ENCODE results near the gene TMEM179. TPM values are rescaled to one million over a fixed set of nuclear protein-coding genes. Genes with fewer than 3 reads are reported as not detected.

The TMEM179 gene
- total and polyA plus RNA-seq, 2 of the 8 experiments (the other 6 are each of a cell fraction or from before 2014, with no cell fraction given) = 2.9 to 4.0 TPM

DNA sequence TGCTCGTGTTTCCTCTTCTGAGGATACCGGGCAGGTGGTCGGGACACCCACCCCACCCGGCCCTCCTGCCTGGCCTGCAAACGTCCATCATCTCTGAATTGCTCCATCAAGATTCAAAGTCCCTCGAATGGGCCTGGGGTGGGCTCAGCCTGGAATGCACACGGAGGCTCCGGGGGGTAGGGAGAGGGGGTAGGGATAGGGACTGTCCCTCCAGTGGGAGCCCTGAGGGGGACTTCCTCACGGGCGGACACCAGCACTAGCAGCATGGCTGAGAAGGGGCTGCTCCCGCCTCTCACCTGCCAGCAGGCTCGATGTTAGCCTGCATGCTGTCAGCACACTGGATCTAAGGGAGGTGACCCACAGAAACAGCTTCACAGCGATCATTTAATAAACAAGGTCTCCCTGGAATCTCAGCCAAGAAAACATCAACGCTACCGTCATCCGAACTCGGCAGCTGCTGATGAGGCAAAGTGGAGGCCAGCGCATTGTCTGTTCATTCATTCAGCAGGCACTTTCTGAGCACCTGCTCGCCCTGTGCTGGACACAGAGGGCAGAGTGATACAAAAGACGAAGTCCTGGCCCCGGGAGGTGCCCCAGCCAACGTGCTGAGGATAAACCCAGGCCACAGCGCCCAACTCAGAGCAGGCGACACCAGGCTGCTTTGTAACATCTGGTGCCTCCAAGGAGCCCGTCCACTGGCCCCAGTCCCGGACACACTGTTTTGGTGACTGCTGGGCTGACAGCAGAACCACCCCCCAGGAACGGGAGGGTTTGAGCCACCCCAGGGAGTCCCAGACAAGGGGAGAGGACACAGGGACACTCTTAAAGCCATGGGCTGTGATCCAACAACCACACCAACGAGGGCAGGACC, 6.3 kb downstream of the TMEM179 start:
- H3K27me3 ChIP-seq (replicated peaks in 1 of 4; ENCODE audit: control insufficient read depth in 3 of 4, extremely low read depth in 1 of 4, insufficient read depth in 3 of 4, low read length in 3 of 4) = 0 out of 7 replicates have a peak, but pooled peaks cover 0 to 2% (median 0%) of the 10 kb centered on the region in 4 experiments
- no peaks in the 10 kb centered on the region for H4K20me1 ChIP-seq (replicated peaks in 1 of 2; ENCODE audit: control insufficient read depth in 1 of 2, insufficient read depth in 2 of 2, low read length in 2 of 2)
- no peak overlapping the region for H2AK5ac ChIP-seq (ENCODE audit: low read depth, low read length)
- no peak overlapping the region for H4K8ac ChIP-seq (ENCODE audit: extremely low read depth, insufficient read depth, low read length)
- no peak overlapping the region for H2BK12ac ChIP-seq (ENCODE audit: low read depth, low read length)
- no peak overlapping the region for H2BK5ac ChIP-seq (ENCODE audit: low read depth, low read length)
- H3K4ac ChIP-seq (replicated peaks; ENCODE audit: insufficient read length, low read depth, low read length) = no peak overlapping the region
- H4K91ac ChIP-seq (replicated peaks; ENCODE audit: insufficient read length, low read length) = no peak overlapping the region
- 88% methylated on average over 28 of the region's 28 CpGs; no CpG with 5 or more reads in 1 of the 2 experiments for WGBS, 2 experiments (ENCODE audit: extremely low coverage in 1 of 2, insufficient coverage in 1 of 2, insufficient read length in 1 of 2, insufficient replicate concordance in 2 of 2, low coverage in 1 of 2, low lambda C conversion rate in 2 of 2, missing lambda C conversion rate in 1 of 2)
- H3K36me3 ChIP-seq (ENCODE audit: control insufficient read depth in 2 of 4, insufficient read depth in 4 of 4, low read length in 3 of 4) = no peaks in the 10 kb centered on the region
- H3K56ac ChIP-seq (replicated peaks; ENCODE audit: insufficient read length, low read depth, low read length) = no peak overlapping the region
- no peak overlapping the region for H3K27ac ChIP-seq (ENCODE audit: low read depth, low read length)
- DNase-seq (ENCODE audit: low read depth in 1 of 2, low spot score in 2 of 2) (no peak), FAIRE-seq (no peak)
- no peaks in the 10 kb centered on the region for H3K23me2 ChIP-seq (ENCODE audit: low read depth, low read length)
- ChIA-PET POLR2A (ENCODE audit: partially characterized antibody) (no interaction called here), CTCF (ENCODE audit: partially characterized antibody) (interaction anchor here (1.5 to 1.6 kb wide), 2 partner anchors 18 to 34 kb away, joined by 3 to 5 read pairs; partner anchors contain the start of gene C14orf180)
- H3K79me2 ChIP-seq (ENCODE audit: control insufficient read depth in 1 of 2, insufficient read depth in 2 of 2, low read length in 2 of 2) = no peaks in the 10 kb centered on the region
- no peak overlapping the region for H2BK20ac ChIP-seq (ENCODE audit: low read length)
- H3K14ac ChIP-seq (ENCODE audit: insufficient read length) = no peak overlapping the region
- no peak overlapping the region for H2BK120ac ChIP-seq (replicated peaks; ENCODE audit: low read depth, low read length)
- H3K23ac ChIP-seq (ENCODE audit: insufficient read length) = no peak overlapping the region
- H4K5ac ChIP-seq (ENCODE audit: insufficient read length, low read depth, low read length) = no peak overlapping the region
- H3K9ac ChIP-seq (replicated peaks in 1 of 4; ENCODE audit: extremely low read depth in 1 of 4, low read depth in 3 of 4, low read length in 3 of 4) = no peak overlapping the region
- no peaks in the 10 kb centered on the region for H3K9me3 ChIP-seq (ENCODE audit: insufficient read depth in 2 of 2, low read depth in 1 of 2, low read length in 1 of 2)
- no peak overlapping the region for H3K4me3 ChIP-seq (ENCODE audit: extremely low read depth in 1 of 4, insufficient read depth in 2 of 4, low read depth in 3 of 4, low read length in 4 of 4)
- H3K4me2 ChIP-seq (ENCODE audit: insufficient read depth in 1 of 2, low read depth in 2 of 2, low read length in 2 of 2) = no peak overlapping the region
- H3K18ac ChIP-seq (ENCODE audit: extremely low read depth, low read length) = no peak overlapping the region
- H3K4me1 ChIP-seq (replicated peaks in 1 of 4; ENCODE audit: control insufficient read depth in 3 of 4, insufficient read depth in 4 of 4, low read length in 3 of 4) = no peaks in the 10 kb centered on the region; a peak in 1 of 7 replicates
- no peak overlapping the region for H2BK15ac ChIP-seq (ENCODE audit: low read length)
- no peak overlapping the region for H2AFZ ChIP-seq (ENCODE audit: low read length)
- TF ChIP-seq CBX5 (IDR thresholded peaks at IDR 0.05; ENCODE audit: low read depth, low read length) (no peak), TAF1 (IDR thresholded peaks at IDR 0.05; ENCODE audit: low read depth, low read length) (no peak), ASH2L (IDR thresholded peaks at IDR 0.05; ENCODE audit: low read length) (no peak), CHD2 (IDR thresholded peaks at IDR 0.05; ENCODE audit: low read length) (no peak), KDM4A (IDR thresholded peaks at IDR 0.05; ENCODE audit: low read depth, low read length, severe bottlenecking) (no peak), POLR2A (IDR thresholded peaks at IDR 0.05; ENCODE audit: control extremely low read depth in 1 of 2, low read depth in 2 of 2, low read length in 2 of 2) (no peak)
- TF ChIP-seq, protein P1, sequence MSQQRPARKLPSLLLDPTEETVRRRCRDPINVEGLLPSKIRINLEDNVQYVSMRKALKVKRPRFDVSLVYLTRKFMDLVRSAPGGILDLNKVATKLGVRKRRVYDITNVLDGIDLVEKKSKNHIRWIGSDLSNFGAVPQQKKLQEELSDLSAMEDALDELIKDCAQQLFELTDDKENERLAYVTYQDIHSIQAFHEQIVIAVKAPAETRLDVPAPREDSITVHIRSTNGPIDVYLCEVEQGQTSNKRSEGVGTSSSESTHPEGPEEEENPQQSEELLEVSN (IDR thresholded peaks at IDR 0.05) = 0 out of 2 replicates have a peak, but pooled peaks have one; percentile 42
- TF ChIP-seq, protein P2, sequence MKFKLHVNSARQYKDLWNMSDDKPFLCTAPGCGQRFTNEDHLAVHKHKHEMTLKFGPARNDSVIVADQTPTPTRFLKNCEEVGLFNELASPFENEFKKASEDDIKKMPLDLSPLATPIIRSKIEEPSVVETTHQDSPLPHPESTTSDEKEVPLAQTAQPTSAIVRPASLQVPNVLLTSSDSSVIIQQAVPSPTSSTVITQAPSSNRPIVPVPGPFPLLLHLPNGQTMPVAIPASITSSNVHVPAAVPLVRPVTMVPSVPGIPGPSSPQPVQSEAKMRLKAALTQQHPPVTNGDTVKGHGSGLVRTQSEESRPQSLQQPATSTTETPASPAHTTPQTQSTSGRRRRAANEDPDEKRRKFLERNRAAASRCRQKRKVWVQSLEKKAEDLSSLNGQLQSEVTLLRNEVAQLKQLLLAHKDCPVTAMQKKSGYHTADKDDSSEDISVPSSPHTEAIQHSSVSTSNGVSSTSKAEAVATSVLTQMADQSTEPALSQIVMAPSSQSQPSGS (IDR thresholded peaks at IDR 0.05; ENCODE audit: low read length) = no peak
- no peaks in the 10 kb centered on the region for H3K79me1 ChIP-seq (ENCODE audit: low read depth, low read length)

Data from H1 (cell line).